ENCODE results near the gene CTDSPL2.

DNA sequence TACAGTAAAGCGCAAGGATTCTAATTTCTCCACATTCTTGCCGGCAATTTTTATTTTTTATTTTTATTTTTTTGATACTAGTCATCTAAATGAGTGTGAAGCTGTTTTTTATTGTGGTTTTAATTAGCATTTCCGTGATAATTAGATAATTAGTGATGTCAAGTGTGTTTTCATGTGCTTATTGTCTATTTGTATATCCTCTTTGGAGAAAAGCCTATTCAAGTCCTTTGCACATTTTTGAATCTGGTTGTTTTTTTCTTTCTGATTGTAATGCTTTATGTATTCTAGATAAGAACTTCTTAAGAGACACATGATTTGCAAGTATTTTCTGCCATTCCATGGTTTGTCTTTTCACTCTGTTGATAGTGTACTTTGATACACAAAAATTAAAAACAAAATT is 16.1 kb downstream of the CTDSPL2 start:
- no peak for TF ChIP-seq CTCF (conservative IDR thresholded peaks at IDR 0.05; ENCODE audit: low read length)
- TF ChIP-seq EZH2phosphoT487 (IDR thresholded peaks at IDR 0.05; ENCODE audit: borderline replicate concordance) = no peak

Measured in Loucy (cell line).